Right lung (tissue), 5 donors: ENCODE measurements around the gene RBFOX2. TPM values are rescaled to one million over a fixed set of nuclear protein-coding genes. Genes with fewer than 3 reads are reported as not detected.
"Not testable (repeated sequence)": the region's sequence is repeated elsewhere in the genome, so short reads cannot be mapped to it uniquely, and the experiment has no call there.

Experiments used
- DNase-seq, 2 donors: peaks; one replicate each; pipeline ENCODE4 v3.0.0-alpha.2; 2013
- polyA plus RNA-seq, 5 donors: library from polyadenylated mRNA; unstranded; fragments of 120-200 nt; gene quantifications; one replicate each; pipeline versions ENCODE4 v1.2.1 to v1.2.3, GENCODE V29; 2013; ENCODE audit warnings: inconsistent platforms in 1 of 5, low replicate concordance in 1 of 5; ENCODE audit not compliant: insufficient read length in 5 of 5, insufficient read depth in 1 of 5

RBFOX2 gene
- polyA plus RNA-seq, 5 donors: 121 to 167 (median 156) TPM

DNA sequence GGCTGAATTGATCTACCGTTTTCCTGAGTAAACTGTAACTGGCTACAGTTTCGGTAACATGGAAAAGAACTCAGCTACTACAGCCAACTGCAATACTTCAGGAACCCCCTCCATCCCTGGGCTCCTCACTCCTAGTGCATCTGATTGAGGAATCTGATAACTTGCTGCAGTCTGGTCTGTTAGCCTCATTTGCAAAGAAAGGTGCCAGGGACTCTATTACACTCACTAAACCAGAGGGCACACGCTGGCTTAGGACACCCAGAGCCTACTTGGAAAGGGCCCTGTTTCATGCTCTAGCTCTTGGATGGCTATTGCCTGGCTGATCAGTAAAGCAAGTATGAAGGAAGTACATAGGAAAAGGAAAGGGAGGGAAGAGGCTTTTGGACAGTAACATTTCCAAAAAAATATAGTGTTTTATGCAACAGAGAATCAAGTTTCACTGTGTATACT, 288.7 kb downstream of the RBFOX2 start:
- DNase-seq: no peak

DNA sequence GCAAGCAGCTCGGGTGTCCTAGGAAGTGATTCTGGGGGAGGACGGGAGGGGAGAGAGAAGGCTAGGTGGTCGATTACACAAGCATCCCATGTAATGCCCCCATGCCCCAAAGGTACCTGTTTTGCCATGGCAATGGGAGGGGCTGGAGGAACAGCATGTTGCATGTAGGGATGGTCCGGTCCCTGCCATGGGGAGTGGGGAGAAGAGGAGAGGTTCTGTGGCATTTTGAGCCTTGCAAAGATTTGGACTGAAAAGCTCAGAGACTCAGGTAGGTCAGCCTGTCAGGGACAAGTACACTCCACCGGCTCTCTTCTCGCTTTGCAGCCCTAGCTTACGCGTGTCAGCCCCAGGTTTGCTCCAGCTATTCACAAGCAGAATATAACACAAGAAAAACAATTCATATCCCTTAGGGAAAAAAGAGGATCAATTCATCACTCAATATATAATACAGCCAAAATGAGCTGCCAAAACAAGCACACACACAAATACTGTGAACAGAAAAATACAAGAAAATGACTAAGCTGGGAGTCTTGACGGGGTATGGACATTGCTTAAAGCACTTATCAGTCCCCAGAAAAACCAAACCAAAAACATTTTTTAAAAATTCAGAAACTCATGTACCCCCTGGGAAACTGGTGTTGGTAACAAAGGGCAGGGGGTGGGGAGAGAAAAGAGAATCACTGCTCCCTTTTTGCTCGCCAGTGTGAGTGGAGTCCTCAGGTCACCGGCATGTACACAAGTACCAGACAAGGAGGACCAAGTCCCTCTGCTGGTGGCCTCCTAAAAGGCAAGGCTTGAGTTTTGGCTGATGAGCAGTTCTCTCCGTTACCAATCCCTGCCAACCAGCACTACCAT, 289.3 kb downstream of the RBFOX2 start:
- no peak for DNase-seq

DNA sequence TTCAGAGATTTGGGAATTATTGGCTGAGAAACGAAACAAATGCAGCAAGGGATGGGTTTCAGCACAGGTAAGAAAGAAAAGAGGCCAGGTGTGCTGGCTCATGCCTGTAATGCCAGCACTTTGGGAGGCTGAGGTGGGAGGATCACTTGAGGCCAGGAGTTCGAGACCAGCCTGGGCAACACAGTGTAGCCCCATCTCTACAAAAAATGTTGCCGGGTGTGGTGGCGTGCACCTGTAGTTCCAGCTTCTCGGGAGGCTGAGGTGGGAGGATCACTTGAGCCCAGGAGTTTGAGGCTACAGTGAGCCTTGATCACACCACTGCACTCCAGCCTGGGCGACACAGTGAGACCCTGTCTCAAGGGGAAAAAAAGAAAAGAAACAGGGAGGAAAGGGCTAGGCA, 290.7 kb downstream of the RBFOX2 start:
- DNase-seq: not testable (repeated sequence)

DNA sequence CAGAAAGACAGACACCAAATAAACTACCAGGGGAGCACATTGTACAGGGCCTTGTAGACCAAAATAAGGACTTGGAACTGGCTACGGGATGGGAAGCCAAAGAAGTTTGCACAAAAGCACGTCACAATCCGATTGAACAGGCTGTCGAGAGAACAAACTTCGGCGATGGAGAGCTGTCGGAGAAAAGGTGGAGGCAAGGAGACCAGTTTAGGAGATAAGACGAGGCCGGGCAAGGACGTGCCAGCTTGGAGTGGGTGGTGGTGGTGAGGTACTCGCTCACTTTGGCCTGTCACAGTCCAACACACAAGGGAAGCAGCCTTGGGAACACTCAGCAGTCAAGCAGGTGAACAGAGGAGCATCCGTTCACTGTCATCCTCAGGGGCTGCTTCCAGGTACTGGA, 291.9 kb downstream of the RBFOX2 start:
- no peak for DNase-seq

DNA sequence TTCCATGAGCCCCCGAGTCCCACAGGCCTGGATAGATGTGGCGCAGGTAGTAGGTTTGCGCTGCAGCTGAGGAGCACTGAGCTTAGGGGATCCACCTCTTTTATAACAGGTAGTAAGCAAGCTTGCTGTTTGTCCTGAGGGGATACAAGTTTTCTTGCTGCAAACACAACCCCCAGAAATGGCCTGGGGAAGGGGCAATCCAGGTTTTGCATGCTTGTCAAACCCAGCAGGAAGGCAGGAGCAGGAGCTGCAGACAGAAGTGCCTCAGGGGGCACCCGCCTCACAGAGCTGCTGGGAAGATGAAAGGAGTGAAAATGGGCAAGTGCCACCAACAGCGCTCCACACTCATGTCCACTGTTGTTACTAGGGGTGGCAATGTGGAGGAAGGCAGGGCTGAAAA, 292.5 kb downstream of the RBFOX2 start:
- DNase-seq: no peak

DNA sequence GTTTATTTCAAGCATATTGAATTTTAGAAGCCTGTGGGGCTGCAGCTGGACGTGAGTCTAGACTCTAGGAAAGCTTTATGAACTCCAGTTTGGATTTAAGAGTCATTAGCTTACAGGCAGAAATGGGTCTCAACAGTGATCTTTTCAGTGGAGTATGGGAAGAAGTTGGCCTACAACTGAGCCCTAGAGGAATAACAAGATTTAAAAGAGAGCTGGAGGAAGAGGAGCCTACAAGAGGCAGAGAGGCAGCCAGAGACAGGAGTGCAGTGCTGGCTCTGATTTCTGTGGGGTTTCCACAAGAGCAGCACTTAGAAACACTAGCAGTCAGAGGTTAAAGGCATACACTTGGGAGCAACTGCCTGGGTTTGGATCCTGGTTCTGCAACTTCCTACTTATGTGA, 293.1 kb downstream of the RBFOX2 start:
- no peak for DNase-seq

DNA sequence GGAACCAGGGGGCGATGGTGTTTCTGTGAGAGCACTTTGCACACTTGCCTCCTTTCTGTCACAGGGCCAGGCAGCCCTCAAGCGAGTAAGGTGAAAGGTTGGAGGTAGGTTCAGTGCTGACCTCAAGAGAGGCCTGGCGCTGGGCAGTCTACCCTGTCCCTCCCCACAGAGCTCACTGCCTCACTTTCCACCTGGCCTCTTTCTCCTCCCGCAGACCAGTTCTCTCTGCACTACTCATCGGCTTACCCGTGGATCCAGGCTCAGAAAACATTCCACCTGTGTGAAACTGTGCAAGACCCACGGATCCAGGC, 294.2 kb downstream of the RBFOX2 start:
- DNase-seq: no peak

DNA sequence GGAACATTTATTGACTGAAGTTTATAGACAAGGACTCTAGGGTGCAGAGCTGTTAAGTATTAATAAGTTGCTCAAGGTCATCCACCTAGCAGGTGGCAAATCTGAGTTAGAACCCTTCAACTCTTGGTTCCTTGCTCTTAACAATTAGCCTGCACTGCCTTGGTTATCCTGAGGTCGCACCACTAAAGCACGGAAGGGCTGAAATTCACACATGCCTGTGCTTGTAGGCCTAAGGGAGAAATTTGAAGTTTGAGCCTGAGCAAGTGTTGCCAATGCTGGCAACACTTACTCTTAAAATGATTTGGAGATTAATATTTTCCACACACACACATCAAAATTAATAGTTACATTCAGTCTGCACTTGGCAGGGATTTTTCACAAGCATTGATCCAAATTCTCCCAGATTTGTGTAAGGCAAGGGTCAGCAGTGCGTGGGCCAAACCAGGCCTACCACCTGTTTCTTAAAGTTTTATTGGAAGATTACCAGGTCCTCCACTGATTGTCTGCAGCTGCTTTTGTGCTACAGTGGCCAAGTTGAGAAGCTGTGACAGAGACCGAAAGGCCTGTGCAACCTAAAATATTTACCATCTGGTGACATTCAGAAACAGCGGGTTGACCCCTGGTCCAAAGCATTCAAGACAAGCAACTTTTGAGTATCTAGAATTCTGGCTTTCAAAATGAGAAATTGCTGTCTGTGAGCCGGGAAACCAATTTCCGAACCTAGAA, 294.7 kb downstream of the RBFOX2 start:
- DNase-seq: peak; percentile 55 to 80

DNA sequence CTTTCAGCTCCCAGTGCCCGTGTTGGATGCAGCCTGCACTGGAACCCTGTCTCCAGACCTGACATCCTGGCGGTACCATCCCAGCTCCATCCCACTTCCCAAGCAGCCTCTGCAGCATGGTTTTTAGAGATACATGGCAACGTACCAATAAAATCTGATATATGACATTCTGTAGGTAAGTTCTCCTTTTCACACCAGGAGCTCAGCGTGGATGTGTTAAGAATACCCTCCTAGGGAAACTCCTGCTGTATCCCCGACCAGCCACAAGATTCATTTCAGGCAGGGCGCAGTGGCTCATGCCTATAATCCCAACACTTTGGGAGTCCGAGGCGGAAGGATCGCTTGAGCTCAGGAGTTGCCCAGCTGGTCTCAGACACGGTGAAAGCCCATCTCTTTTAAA, 295.6 kb downstream of the RBFOX2 start:
- DNase-seq: no peak

DNA sequence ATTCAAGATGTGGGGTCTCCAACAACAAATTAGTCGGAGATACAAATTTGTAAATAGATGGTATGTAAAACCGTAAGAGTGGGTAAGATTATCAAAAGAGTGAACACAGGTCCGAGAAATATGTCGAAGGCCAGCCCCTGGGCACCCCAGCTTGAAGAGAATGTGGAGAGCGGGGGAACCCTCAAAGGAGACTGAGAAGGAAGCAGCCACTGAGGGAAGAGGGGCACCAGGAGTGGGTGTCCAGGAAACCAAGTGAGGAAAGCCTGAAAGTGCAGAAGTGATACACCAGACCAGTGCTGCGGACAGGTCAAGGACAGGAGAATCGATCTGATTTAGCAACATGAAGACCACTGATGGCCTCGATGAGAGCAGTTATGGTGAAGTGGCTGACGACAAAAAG, 296.5 kb downstream of the RBFOX2 start:
- DNase-seq: no peak

DNA sequence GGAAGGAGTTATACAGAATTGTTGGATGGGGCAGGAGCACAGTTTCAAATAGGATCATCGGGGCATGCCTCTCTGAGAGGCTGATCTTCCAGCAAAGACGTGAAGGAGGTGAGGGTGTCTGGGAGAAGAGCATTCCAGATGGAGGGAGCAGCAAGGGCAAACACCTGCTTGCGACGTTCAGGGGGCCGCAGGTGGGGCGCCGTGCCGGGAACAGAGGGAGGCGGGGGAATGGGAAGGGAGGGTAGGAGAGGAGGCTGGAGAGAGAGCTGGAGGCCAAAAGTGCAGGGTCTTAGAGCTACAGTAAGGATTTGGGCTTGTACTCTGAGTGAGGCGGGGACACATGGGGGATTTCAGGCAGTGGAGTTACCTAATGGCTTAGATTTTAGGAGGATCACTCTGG, 297.3 kb downstream of the RBFOX2 start:
- no peak for DNase-seq

DNA sequence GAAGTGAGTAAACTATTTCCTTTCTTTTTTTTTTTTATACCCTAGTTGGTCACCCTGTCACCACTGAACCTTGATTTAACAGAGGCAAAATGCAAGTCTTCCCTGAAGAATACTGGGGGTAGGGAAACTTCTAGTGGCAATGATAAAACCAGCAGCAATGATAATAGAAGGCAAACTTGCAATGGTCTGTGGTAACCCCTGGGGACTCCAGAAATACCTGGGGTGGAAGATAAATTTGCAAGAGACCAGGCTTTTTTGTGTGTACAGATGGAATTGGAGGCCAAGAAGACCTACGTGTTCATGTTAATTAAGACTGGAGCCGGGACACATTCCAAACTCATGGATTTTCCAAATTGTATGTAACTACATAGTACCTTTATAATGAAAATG, 299.3 kb downstream of the RBFOX2 start:
- DNase-seq: no peak

DNA sequence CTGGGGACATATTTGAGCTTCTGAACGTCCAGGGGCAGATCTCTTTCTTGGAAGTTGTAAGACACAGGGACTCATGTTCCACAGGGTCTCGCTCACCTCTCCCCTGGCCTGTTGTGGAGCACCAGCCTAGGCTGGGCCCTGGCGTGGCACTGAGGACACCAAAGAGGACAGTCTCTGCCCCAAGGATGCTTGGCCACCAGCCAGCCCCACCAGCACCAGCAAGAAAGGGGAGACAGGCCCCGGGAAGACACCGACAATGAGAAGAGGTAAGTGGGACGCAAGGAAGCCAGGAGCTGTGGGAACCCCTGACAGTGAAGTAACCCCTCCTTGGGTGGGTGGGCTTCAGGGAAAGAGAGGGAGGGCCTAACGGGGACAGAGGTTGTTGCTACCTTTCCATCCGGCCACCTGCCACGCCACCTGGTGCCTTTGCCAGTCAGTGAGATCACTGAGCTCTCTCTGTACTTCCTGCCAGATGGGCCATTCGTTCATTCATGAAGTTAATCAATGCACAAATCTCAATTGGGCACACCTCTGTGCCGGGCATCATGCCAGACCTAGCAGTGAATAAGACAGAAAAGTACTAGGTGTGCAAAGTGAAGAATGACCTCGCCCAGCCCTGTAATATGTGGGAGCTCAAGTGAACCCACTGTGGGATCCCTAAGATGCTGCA, 299.9 kb downstream of the RBFOX2 start:
- DNase-seq: no peak

DNA sequence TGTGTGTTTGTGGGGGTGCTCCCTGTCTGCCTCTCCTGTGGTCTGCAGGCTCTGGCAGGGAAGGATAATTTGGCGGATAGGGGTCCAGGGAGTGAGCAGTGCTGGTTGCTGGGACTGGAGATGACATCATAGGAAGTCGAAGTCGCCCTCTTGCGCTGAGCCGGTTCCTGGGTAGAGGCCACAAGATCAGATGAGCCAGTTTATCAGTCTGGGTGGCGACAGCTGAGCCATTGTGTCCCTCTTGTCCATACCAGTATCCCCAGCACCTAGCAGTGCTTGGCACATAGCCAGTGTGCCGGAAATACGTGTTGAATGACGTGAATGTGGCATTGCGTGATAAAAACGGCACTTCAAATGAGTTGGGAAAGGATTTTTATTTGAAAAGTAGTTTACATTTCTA, 301.2 kb downstream of the RBFOX2 start:
- DNase-seq: peak; percentile 17 to 28

DNA sequence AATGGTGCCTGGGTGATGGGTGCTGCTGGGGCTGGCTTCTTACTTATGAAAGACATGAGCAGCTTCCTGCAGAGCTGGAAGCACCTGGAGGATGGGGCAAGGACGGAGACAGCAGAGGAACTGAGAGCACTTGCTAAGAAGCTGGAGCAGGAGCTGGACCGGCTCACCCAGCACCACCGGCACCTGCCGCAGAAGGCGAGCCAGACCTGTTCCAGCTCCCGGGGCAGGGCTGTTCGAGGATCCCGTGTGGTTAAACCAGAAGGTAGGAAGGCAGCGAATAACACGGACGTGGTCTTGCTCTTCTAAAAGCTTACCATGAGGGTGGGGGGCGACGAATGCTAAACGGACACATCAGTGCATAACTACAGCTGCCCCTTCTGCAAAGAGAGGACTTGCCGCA, 301.7 kb downstream of the RBFOX2 start:
- DNase-seq: no peak

DNA sequence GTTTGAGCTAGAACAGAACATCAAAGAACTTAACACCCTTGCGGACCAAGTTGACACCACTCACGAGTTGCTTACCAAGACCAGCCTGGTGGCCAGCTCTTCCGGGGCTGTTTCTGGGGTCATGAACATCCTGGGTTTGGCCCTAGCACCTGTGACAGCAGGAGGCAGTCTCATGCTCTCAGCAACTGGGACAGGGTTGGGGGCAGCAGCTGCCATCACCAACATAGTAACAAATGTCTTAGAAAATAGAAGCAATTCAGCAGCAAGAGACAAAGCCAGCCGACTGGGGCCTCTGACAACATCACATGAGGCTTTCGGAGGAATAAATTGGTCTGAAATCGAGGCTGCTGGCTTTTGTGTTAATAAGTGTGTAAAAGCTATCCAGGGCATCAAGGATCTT, 302.2 kb downstream of the RBFOX2 start:
- no peak for DNase-seq

DNA sequence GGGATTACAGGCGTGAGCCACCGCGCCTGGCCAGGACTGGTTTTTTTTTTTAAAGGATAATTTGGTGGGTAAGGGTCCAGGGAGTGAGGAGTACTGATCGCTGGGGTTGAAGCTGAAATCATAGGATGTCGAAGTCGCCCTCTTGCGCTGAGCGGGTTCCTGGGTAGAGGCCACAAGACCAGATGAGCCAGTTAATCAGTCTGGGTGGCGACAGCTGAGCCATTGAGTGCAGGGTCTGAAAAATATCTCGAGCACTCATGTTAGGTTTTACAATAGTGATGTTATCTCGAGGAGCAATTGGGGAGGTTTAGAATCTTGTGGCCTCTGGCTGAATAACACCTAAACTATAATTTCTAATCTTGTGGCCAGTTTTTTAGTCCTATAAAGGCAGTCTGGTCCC, 303.1 kb downstream of the RBFOX2 start:
- DNase-seq: no peak

DNA sequence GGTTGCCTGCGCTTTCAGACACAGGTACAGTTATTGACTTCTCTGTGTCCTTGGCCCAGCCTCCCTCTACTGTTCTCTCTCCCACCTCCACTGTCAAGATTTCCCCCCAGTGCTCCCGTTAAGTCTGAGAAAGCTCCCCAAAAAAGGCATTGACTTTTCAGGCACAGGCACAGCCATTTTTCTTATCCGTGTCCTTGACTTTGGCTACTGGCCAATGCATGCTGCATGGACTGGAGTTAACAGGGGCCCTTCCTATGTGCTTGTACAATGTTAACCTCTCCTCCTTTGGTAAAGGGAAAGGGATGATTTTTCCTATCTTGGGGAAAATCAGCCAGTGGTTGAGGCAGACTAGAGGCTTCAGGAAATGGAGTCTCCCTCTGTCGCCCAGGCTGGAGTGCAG, 306.7 kb downstream of the RBFOX2 start:
- no peak for DNase-seq

DNA sequence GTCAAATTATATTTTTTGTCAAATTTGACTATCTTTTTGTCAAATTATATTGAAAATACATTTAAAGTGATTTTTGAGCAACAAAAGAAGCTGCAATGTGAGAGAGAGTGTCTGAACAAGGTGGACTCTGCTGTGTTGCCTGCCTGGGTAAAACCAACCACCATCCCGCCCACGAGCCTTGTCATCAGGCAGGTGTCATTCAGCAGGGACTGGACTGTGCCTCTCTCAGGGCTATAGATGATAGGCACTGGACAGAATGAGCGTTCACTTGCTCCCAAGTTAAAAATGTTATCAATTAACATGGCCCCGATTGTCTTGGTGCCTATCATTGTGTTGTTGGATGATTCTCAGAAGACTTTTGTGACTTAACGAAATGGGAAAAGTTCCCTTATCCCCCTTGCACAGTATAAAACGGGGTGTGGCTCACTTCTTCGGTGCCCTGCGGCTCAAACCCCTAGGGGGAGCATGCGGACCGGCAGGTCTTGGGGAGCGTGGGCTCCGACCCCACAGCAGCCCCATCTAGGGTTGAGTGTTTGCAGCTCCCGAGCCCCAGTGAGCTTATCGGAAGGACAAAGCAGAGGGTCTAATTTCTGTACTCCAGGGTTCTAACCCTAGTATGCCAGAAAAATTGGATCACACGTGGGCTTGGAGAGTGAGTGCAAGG, 309.3 kb downstream of the RBFOX2 start:
- DNase-seq: no peak

DNA sequence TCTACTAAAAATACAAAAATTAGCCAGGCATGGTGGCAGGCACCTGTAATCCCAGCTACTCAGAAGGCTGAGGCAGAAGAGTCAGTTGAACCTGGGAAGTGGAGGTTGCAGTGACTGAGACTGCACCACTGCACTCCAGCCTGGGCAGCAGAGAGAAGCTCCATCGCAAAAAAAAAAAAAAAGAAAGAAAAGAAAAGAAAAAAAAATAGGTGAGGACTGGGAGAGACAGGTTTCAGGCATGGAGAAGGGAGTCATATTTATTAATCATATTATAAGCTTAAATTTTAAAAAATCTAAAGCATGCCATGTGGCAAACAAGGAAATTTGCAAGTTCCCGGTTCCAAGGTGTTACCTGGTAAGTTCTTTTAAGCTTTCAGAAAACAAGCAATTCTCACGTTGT, 311.1 kb downstream of the RBFOX2 start, which contains the start of gene APOL5:
APOL5 (plus strand) TSS at position 301 of the 400 bp plus-strand sequence; CDS start at position 301, 0 bp downstream.
- DNase-seq: no peak

DNA sequence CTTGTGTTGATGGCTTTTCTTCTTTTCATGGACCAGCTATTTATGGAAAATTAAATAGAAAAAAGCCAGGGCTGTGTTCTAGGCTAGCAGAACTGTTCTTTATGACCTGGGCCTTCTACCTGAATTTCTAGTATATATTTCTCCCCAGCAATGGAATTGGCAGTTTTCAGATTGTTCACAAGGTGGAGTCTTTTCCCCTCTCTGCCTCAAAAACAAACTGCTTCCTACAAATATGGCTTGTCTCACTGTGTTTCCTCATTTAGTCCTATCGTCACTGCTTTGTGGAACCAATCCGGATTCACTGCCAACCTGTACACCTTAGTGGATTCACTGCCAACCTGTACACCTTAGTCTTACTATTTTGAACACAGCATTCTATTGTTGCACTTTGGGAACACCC, 316.0 kb downstream of the RBFOX2 start:
- DNase-seq: no peak

DNA sequence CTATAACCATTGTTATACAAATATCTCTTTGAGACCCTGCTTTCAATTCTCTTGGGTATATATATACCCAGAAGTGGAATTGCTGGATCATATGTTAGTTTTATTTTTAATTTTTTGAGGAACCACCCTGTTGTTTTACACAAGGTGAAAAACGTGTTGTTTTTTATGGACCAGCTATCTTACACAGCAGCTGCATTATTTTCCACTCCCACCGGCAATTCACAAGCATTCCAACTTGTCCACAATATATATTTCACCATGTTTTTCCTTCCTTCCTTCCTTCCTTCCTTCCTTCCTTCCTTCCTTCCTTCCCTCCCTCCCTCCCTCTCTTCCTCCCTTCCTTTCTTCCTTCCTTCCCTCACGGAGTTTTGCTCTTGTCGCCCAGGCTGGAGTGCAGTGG, 317.3 kb downstream of the RBFOX2 start:
- DNase-seq: no peak
